SIG-M5 treated with dmso at 0.1 percent for 504 hours (cell line): ENCODE data around the gene TUBAL3.
"Not testable (repeated sequence)": the region's sequence is repeated elsewhere in the genome, so short reads cannot be mapped to it uniquely, and the experiment has no call there.

Experiments used
- DNase-seq: peaks from one replicate; lab custom pipeline; 2025; ENCODE audit not compliant: unreplicated experiment; lab: John Stamatoyannopoulos, UW

Gene TUBAL3

DNA sequence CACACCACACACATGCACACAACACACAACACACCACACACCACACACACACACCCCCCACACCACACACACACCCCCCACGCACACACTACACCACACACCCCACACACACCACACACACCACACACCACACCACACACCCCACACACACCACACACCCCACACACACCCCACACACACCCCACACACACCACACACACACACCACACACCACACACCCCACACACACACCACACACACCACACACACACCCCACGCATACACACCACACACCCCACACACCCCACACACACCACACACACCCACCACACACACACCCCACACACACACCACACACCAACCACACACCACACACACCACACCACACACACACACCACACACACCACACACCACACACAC, 23.4 kb downstream of the TUBAL3 start:
- DNase-seq: no peak

DNA sequence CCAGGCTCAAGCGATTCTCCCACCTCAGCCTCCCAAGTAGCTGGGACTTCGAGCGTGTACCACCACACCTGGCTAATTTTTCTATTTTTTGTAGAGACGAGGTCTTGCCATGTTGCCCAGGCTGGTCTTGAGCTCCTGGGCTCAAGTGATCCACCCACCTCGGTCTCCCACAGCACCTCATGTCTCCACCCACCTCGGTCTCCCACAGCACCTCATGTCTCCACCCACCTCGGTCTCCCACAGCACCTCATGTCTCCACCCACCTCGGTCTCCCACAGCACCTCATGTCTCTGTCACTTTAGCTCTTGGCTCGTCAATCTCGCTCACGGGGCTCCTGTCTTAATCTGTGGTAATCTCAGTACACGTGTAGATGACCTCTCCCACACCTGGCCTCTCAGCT, 24.2 kb downstream of the TUBAL3 start:
- DNase-seq: not testable (repeated sequence)

DNA sequence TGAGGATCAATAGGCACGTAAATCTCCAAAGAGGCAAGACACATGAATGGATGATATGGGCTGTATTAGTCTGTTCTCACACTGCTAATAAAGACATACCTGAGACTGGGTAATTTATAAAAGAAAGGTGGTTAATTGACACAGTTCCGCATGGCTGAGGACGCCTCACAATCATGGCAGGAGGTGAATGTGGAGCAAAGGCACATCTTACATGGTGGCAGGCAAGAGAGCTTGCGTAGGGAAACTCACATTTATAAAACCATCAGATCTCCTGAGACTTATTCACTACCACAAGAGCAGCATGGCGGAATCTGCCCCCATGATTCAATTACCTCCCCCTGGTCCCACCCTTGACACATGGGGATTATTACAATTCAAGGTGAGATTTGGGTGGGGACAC, 25.4 kb downstream of the TUBAL3 start:
- not testable (repeated sequence) for DNase-seq

DNA sequence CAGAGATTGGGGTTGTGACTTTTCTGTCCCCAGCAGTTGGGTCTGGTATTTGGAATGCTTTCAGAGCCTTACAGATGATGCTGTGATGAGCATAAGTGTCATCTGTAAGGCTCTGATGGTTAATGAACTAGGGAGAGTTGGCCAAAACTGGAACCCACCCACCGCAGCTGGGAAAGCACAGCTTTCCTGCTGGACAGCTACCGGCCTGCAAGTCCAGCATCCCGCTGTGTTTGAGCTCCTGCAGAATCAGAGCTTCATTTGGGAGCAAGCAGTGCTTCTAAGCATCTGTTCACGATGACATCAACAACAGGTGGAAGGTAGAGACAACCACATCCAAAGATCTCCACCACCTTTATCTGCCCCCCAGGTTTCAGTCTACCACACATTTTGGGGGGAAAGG, 28.2 kb downstream of the TUBAL3 start:
- DNase-seq: no peak

DNA sequence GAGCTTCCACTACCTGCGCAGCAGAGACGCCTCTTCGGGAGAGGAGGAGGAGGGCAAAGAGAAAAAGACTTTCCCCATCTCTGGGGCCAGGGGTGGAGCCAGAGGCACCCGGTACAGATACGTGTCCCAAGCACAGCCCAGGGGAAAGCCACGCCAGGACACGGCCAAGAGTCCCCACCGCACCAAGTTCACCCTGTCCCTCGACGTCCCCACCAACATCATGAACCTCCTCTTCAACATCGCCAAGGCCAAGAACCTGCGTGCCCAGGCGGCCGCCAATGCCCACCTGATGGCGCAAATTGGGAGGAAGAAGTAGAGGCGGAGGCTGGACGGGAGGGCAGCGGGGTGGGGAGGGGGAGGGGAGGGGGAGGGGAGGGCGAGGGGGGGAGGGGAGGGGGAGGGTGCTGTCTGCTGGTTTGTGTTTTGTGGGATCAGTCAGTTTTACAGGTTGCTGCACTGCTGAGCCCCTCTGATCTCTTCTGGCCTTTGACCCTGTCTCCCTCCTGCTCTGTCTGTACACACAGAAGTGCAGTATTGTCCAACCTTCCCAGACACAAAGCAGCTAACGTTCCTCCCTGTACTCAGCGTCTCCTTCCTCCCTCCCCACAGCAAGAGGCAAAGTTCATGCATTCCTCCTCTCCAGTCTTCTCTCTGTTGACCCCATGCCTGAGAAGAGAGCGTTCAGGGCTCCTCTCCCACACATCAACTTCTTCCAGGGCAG, 30.6 kb downstream of the TUBAL3 start:
- DNase-seq: no peak

DNA sequence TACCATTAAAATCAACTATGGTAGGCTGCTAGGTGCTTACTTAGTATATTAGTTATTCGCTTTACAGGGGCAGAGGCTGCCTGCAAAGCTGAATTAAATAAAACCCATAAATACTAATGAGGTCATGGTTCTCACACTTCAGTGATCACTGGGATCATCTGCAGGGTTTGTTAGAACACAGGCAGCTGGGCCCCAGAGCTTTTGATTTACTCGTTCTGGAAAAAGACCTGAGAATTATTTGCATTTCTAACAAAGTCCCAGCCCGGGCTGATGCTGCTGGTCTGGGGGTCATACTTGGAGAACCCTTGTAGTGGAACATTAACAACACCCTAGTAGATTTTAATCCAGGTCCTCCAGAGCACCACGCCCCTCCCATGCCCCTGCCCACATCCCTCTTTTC, 31.3 kb downstream of the TUBAL3 start:
- no peak for DNase-seq

DNA sequence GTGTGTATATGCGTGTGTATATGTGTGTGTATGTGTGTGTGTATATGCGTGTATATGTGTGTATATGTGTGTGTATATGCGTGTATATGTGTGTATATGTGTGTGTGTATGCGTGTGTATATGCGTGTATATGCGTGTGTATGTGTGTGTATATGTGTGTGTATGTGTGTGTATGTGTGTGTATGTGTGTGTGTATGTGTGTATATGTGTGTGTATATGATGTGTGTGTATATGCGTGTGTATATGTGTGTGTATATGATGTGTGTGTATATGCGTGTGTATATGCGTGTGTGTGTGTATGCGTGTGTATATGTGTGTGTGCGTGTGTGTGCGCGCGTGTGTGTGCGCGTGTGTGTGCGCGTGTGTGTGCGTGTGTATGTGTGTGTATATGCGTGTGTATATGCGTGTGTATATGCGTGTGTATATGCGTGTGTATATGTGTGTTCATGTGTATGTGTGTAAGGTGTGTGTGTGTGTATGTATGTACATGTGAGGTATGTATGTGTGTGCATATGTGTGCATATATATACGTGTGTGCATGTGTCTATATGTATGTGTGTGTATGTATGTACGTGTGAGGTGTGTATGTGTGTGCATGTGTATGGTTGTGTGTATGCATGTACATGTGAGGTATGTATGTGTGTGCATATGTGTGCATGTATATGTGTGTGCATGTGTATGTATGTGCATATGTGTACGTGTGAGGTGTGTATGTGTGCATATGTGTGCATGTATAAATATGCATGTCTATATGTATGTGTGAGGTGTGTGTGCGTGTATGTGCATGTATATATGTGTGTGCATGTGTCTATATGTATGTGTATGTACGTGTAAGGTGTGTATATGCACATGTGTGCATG, 33.9 kb downstream of the TUBAL3 start:
- no peak for DNase-seq

DNA sequence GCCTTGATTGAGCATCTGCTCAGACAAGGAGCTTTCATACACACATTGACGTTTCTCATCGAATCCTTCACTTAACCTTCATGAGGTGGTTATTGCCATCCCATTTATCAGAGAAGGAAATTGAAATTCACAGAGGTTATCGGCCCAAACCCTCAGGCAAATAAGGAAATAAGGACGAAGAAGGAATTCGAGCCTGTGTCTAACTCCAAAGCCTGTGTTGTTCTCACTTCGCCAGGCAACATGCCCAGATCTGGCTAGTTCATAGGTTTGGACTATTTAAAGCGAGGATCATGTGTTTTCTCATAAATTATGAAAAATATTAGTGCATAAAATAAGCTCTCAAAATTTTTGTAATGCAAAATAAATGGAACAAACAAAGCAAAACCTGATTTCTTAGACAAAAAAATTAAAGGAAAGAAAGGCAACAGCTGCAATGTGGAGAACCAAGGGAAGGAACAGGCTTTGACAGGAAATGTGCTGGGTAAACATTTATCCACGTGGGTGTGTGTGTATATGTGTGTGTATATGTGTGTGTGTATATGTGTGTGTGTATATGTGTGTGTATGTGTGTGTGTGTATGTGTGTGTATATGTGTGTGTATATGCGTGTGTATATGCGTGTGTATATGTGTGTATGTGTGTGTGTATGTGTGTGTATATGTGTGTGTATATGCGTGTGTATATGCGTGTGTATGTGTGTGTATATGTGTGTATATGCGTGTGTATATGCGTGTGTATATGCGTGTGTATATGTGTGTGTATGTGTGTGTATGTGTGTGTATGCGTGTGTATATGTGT, 35.1 kb downstream of the TUBAL3 start:
- no peak for DNase-seq

DNA sequence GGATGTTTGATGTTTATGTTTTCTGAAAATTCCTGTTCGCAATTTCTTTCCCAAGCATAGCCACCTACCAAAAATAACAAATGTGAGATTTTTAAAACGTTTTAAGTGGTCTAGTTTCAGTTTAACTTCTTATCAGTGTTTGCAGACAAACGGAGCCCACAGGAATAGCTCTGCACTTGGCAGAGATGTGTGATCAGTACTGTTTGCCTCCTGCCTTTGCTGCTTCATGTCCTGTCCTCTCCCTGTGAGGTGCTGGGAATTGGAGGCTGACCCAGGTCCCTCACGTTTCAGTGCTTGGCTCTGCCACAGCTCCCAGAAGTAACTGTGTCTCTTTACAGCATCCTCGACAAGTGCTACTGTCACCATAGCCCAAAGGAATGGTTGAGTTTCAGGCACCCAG, 38.7 kb downstream of the TUBAL3 start:
- DNase-seq: no peak

DNA sequence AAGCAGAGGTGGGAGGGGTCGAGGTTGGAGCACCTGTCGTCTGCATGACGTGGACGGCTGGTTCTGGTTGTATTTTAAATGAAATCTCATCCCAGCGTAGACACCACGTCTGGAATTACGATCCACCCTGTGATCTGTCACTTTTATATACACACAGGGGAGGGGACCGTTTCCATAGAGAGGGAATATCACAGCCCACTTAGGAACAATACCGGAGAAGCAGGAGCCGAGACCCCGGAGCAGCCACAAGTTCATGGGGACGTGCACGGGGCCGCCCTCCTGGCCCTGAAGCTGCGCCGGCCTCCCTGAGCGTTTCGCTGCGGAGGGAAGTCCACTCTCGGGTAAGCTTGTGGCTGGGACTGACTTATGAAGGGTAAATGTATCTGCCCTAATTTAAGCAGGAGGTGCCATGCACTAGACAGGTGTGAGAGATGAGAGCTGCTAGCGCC, 39.7 kb downstream of the TUBAL3 start, which contains the start of gene UCN3:
TSS of gene UCN3 (plus strand) at position 77 of the 449 bp plus-strand sequence. CDS start 8,755 bp downstream, outside the sequence.
- DNase-seq: no peak

DNA sequence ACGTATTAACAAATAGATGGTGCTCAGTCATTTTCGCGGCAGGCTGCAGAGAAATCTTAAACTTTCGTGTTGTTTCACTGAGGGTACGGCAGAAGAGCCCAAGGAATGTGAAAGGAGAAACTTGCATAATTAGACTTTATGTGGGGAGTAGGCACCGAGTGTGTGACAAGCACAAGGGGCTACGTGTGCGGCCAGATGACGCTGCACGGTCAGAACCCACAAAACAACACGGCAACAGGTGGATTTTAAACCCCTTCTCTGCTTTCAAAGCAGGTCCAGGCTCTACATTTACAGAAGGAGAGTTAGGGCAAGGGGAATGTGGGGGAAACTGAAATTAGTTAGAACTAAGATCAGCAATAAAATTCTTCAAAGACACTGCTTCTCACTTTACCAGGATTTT, 40.3 kb downstream of the TUBAL3 start:
- DNase-seq: no peak

DNA sequence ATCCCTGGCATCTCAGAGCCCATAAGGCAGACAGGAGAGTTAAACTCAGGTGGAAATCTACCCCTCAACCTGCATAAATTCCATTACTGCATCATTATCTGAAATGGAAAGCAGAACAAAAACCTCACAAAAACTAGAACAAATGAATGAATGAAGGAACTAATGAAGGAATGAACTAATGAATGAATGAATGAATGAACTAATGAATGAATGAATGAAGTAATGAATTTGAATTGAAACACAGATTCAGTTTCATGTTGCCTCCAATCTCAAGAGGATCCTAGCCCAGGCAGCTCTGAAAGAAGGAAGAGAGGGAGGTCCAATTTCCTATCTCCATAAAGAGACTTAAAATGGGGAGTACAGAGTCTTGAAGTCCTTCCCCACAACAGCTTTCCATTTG, 41.8 kb downstream of the TUBAL3 start:
- DNase-seq: no peak

DNA sequence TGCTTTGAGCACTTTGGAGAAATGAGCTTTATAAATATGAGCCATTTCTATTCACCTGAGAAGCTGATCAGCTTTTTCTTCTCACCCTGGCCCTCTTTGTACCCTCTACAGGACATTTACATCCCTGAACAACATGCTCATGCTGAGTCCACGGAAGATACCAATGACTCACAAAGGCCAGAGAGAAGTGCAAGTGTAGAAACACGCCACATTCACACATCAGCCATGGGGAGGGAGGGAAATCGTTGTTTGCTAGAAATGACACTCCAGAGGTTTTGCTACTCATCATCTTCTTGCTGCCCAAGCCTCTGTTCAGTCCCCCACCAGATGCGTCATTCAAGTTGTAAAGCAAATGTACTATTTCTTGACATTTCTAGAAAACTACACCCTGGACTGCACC, 42.7 kb downstream of the TUBAL3 start:
- no peak for DNase-seq

DNA sequence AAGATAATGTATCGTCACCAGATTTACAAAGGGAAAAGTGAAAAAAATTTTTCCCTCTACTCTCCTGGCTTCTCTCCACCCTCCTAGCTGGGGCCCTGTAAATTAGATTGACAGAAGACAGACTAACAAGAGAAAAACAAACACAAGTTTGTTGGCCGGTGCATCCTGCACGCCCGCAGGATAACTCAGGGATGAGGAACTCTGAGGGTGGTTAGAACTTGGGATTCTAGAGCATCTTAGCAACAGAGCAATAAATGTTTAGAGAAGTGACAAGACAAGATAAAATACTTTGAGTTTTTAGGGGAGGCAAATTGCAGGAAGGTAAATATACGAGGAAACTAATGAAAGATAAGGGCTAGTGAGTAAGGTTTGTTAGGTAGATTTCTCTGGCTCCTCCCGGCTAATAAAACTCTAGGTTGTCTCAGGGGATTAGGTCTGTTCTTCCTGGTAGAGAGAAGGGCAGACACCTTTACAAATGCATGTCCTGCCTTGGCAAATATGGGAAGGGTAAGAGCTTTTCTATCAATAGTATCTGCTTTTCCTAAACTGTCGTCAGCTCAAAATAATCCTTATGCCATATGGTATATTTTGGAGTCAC, 44.2 kb downstream of the TUBAL3 start:
- no peak for DNase-seq

DNA sequence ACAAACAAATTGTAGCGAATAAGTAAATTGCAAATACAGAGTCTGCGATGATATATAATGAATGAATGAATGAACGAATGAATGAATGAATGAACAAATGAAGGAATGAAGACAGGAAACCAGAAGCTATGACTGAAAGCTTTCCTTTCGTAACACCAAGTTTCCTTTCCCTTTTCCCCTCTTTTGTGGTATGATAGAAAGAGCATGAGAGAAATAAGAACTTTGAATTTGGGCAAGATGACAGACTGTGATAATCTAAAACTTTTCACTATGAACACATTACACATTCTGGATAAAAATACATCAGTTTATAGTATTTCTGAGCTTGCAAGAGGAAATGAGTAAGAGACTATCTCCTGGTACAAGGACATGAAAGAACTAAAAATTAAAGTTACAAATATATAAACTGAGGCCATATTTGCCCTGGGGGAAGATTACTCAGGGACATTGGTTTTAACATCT, 48.3 kb downstream of the TUBAL3 start:
- peak; percentile 45 for DNase-seq

DNA sequence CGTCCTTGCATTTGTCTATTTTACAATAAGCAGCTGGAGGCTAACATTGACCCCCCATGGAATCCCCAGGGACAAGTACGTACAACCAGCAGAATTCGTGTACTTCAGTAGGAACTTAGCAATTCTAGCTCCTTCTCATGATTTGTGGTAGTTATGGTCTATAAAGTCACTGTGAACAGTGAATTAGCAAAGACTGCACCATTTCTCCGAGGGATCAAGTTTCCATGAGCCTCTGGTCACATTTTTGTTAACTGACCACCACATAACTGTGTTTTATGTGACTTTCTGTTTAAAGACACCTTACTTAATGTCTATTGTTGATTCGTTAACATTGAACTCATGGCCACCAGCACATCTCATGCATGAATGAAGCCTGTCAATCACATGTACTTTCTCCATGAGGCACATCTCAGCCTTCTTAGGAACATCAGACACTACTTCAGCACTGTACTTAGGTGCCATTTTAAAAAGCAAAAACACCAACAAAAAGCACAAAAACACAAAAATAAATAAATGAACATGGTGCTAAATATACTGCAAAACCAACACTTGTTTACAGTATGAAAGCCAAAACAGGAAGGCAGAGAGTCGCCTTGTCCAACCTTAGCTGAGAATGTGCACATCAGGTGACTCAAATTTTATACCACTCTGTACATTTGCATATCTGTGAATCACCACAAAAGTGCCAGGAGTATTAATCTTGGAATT, 48.9 kb downstream of the TUBAL3 start:
- DNase-seq: no peak

DNA sequence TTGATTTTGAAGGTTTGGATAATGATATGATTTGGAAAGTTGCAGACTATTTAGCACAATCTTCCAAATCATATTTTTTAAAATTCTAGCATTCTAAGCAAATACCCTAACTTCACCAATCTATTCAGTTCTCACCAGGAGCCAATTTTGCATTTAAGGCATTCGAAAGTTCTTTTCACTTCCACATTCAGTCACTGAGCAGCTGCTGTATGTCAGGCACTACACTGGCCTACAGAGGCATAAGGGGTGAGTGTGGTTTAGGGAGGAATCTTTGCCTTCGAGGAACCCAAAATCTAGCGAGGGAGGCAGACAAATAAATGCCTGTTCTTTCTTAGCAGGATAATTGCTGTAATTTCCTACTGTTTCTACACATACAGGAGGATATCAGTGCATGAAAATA, 50.6 kb downstream of the TUBAL3 start:
- DNase-seq: no peak

DNA sequence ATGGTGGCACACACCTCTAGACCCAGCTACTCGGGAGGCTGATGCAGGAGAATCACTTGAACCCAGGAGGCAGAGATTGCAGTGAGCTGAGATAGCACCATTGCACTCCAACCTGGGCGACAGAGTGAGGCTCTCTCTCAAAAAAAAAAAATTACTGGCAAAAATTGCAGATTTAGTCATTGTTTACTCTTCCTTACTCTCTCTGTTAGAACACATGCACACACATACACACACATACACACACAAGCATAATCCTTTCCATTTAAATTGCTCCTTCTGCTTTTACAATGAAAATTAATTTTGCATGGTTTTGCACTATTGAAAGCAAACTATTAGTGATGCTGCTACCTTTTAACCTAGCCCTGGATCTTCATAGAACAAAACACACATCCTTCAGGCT, 55.3 kb downstream of the TUBAL3 start:
- DNase-seq: no peak

DNA sequence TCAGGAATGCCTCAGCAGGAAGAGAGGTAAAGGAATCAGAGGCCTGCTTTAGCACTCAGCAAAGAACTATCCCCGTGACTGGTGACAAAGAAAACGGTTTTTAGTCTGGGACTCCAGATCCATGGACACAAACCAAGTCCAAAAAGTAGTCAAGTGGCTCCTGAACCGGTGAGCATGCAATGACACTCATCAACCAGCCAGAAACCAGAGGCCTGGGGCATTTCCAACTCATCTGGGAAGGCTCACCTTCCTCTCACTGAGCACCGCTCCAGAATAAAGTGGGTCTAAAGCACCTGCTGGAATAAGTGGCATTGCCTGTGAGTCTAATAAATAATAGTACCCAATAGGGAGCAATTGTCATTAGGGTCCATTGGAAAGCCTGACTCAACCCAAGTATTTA, 57.7 kb downstream of the TUBAL3 start:
- no peak for DNase-seq

DNA sequence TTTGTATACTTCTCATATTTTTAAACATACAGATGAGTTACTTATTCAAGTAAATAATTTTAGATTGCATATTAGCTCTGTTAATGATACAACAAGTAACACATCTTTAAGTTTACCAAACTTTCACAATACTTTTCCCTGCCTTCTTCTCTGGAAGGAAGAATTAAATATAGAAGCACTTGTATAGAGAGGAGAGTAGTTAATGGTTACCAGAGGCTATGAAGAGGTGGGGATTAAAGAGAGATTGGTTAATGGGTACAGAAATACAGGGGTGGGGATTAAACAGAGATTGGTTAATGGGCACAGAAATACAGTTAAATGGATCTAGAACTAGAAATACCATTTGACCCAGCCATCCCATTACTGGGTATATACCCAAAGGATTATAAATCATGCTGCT, 59.9 kb downstream of the TUBAL3 start:
- DNase-seq: no peak
